BLaER1 treated with 17β-estradiol and CSF1 and Interleukin-3, amounts not matched to agents 10 nM and 100 nM (cell line): ENCODE data around the gene TMEM63B.

Source experiments
- H3K27ac ChIP-seq, 11 experiments: shearing (Covaris generic); formaldehyde crosslinking; 2 replicates each; pipeline ENCODE4 v1.8.1; 2022
- H3K27me3 ChIP-seq, 11 experiments: shearing (Covaris generic); formaldehyde crosslinking; 2 replicates each; pipeline ENCODE4 v1.8.1; 2022
- H3K36me3 ChIP-seq, 11 experiments: shearing (Covaris generic); formaldehyde crosslinking; 2 replicates each; pipeline ENCODE4 v1.8.1; 2022
- H3K4me1 ChIP-seq, 10 experiments: shearing (Covaris generic); formaldehyde crosslinking; 2 replicates each; pipeline ENCODE4 v1.8.1; 2022
- H3K4me2 ChIP-seq, 11 experiments: shearing (Covaris generic); formaldehyde crosslinking; 2 replicates each; pipeline ENCODE4 v1.8.1; 2022
- H3K4me3 ChIP-seq, 10 experiments: shearing (Covaris generic); formaldehyde crosslinking; 2 replicates each; pipeline ENCODE4 v1.8.1; 2022
- H3K9ac ChIP-seq, 11 experiments: shearing (Covaris generic); formaldehyde crosslinking; 2 replicates each; pipeline ENCODE4 v1.8.1; 2022
- H3K9me3 ChIP-seq, 11 experiments: shearing (Covaris generic); formaldehyde crosslinking; replicated peaks in 1 of 11; 2 replicates each; pipeline ENCODE4 v1.8.1; 2022
- H4K20me1 ChIP-seq, 11 experiments: shearing (Covaris generic); formaldehyde crosslinking; 2 replicates each; pipeline ENCODE4 v1.8.1; 2022
- Cebpa-rat ChIP-seq, 11 experiments: shearing (Covaris generic); IDR thresholded peaks; 2 replicates each; pipeline ENCODE4 v1.8.1; 2022

The TMEM63B gene

GRCh38 chr6:44161997-44162338, 34.6 kb downstream of the TMEM63B start:
- peak overlapping the region in 2 of 11 experiments; percentile 2 to 26; a peak in 1 of 22 replicates for H3K27ac ChIP-seq
- H3K9ac ChIP-seq: 0 out of 22 replicates have a peak overlapping the region, but pooled peaks of 1 of the 11 experiments have one; percentile 12

GRCh38 chr6:44162876-44163625, 35.7 kb downstream of the TMEM63B start:
- no peaks in the 10 kb centered on the region for H4K20me1 ChIP-seq
- no peak overlapping the region for H3K4me3 ChIP-seq
- H3K9ac ChIP-seq: no peak overlapping the region
- H3K27ac ChIP-seq: no peak overlapping the region
- TF ChIP-seq Cebpa-rat (IDR thresholded peaks at IDR 0.05): no peak
- no peaks in the 10 kb centered on the region for H3K9me3 ChIP-seq
- H3K27me3 ChIP-seq: no peaks in the 10 kb centered on the region
- H3K36me3 ChIP-seq: no peaks in the 10 kb centered on the region
- H3K4me1 ChIP-seq: peaks cover 15 to 75% (median 66%) of the 10 kb centered on the region in 10 experiments
- peak overlapping the region in 9 of 11 experiments; percentile 25 to 91 (median 76); a peak in 16 of 22 replicates for H3K4me2 ChIP-seq

More at GRCh38 chr6:44161997-44162338, 34.6 kb downstream of the TMEM63B start:
- peaks cover 15 to 71% (median 62%) of the 10 kb centered on the region in 10 experiments for H3K4me1 ChIP-seq
- H3K4me3 ChIP-seq: no peak overlapping the region
- no peaks in the 10 kb centered on the region for H4K20me1 ChIP-seq
- H3K27me3 ChIP-seq: no peaks in the 10 kb centered on the region
- peak overlapping the region in 10 of 11 experiments; percentile 8 to 91 (median 76); a peak in 18 of 22 replicates for H3K4me2 ChIP-seq
- no peaks in the 10 kb centered on the region for H3K9me3 ChIP-seq
- no peaks in the 10 kb centered on the region for H3K36me3 ChIP-seq
- no peak for TF ChIP-seq Cebpa-rat (IDR thresholded peaks at IDR 0.05)

- no peaks in the 10 kb centered on the region for H4K20me1 ChIP-seq
- H3K36me3 ChIP-seq: no peaks in the 10 kb centered on the region
- H3K4me2 ChIP-seq: peak overlapping the region; percentile 57 to 97 (median 85)
- peak overlapping the region in 3 of 10 experiments; percentile 14 to 29 (median 23); a peak in 3 of 20 replicates for H3K4me3 ChIP-seq
- no peaks in the 10 kb centered on the region for H3K9me3 ChIP-seq
- H3K27me3 ChIP-seq: peaks cover 0 to 5% (median 0%) of the 10 kb centered on the region in 11 experiments; a peak in 2 of 22 replicates
- peaks cover 15 to 77% (median 57%) of the 10 kb centered on the region in 10 experiments for H3K4me1 ChIP-seq
- H3K27ac ChIP-seq: peak overlapping the region in 10 of 11 experiments; percentile 29 to 79 (median 66); a peak in 20 of 22 replicates
- no peak for TF ChIP-seq Cebpa-rat (IDR thresholded peaks at IDR 0.05)
- peak overlapping the region; percentile 8 to 74 (median 58); a peak in 18 of 22 replicates for H3K9ac ChIP-seq
Observed at GRCh38 chr6:44166116-44166515, 38.8 kb downstream of the TMEM63B start.

- no peaks in the 10 kb centered on the region for H3K9me3 ChIP-seq
- peak overlapping the region in 4 of 10 experiments; percentile 14 to 29 (median 23); a peak in 5 of 20 replicates for H3K4me3 ChIP-seq
- H3K36me3 ChIP-seq: no peaks in the 10 kb centered on the region
- peaks cover 0 to 7% (median 0%) of the 10 kb centered on the region in 11 experiments; a peak in 2 of 22 replicates for H3K27me3 ChIP-seq
- peak overlapping the region; percentile 8 to 74 (median 58); a peak in 18 of 22 replicates for H3K9ac ChIP-seq
- peak overlapping the region; percentile 57 to 97 (median 85) for H3K4me2 ChIP-seq
- no peaks in the 10 kb centered on the region for H4K20me1 ChIP-seq
- peak overlapping the region in 10 of 11 experiments; percentile 29 to 79 (median 66); a peak in 20 of 22 replicates for H3K27ac ChIP-seq
- TF ChIP-seq Cebpa-rat (IDR thresholded peaks at IDR 0.05): no peak
- peaks cover 15 to 71% (median 51%) of the 10 kb centered on the region in 10 experiments for H3K4me1 ChIP-seq
Observed at GRCh38 chr6:44166591-44167184, 39.3 kb downstream of the TMEM63B start.

- H4K20me1 ChIP-seq: no peaks in the 10 kb centered on the region
- H3K4me2 ChIP-seq: peak overlapping the region in 10 of 11 experiments; percentile 57 to 97 (median 85); a peak in 13 of 22 replicates
- H3K27me3 ChIP-seq: peaks cover 0 to 7% (median 0%) of the 10 kb centered on the region in 11 experiments; a peak in 2 of 22 replicates
- H3K9ac ChIP-seq: no peak overlapping the region
- peaks cover 21 to 66% (median 47%) of the 10 kb centered on the region in 10 experiments for H3K4me1 ChIP-seq
- H3K27ac ChIP-seq: peak overlapping the region in 1 of 11 experiments; percentile 77; a peak in 1 of 22 replicates
- H3K36me3 ChIP-seq: no peaks in the 10 kb centered on the region
- H3K4me3 ChIP-seq: no peak overlapping the region
- TF ChIP-seq Cebpa-rat (IDR thresholded peaks at IDR 0.05): no peak
- H3K9me3 ChIP-seq: no peaks in the 10 kb centered on the region
Observed at GRCh38 chr6:44167567-44167966, 40.2 kb downstream of the TMEM63B start.

- Histone ChIP-seq H3K4me1 (peaks cover 24 to 57% (median 45%) of the 10 kb centered on the region in 10 experiments), H3K4me2 (no peak overlapping the region), H3K36me3 (no peaks in the 10 kb centered on the region), H3K27me3 (peaks cover 0 to 7% (median 0%) of the 10 kb centered on the region in 11 experiments; a peak in 2 of 22 replicates), H3K4me3 (no peak overlapping the region), H4K20me1 (no peaks in the 10 kb centered on the region; a peak in 1 of 22 replicates), H3K9me3 (no peaks in the 10 kb centered on the region), H3K27ac (no peak overlapping the region), H3K9ac (no peak overlapping the region)
- TF ChIP-seq Cebpa-rat (IDR thresholded peaks at IDR 0.05): no peak
Observed at GRCh38 chr6:44169154-44169553, 41.8 kb downstream of the TMEM63B start.

- H4K20me1 ChIP-seq: no peaks in the 10 kb centered on the region; a peak in 1 of 22 replicates
- no peaks in the 10 kb centered on the region for H3K36me3 ChIP-seq
- no peak overlapping the region for H3K4me2 ChIP-seq
- H3K4me1 ChIP-seq: peaks cover 24 to 53% (median 38%) of the 10 kb centered on the region in 10 experiments
- H3K9ac ChIP-seq: no peak overlapping the region; a peak in 1 of 22 replicates
- peaks cover 0 to 7% (median 0%) of the 10 kb centered on the region in 11 experiments; a peak in 2 of 22 replicates for H3K27me3 ChIP-seq
- no peak overlapping the region for H3K27ac ChIP-seq
- no peak for TF ChIP-seq Cebpa-rat (IDR thresholded peaks at IDR 0.05)
- no peaks in the 10 kb centered on the region for H3K9me3 ChIP-seq
- no peak overlapping the region for H3K4me3 ChIP-seq
Observed at GRCh38 chr6:44169886-44170570, 42.7 kb downstream of the TMEM63B start.

GRCh38 chr6:44171899-44172546, 44.7 kb downstream of the TMEM63B start:
- no peak overlapping the region for H3K4me3 ChIP-seq
- no peak overlapping the region for H3K27ac ChIP-seq
- H3K4me1 ChIP-seq: peaks cover 21 to 53% (median 33%) of the 10 kb centered on the region in 10 experiments
- H3K4me2 ChIP-seq: peak overlapping the region in 5 of 11 experiments; percentile 16 to 39 (median 36); a peak in 5 of 22 replicates
- no peaks in the 10 kb centered on the region for H3K9me3 ChIP-seq
- H4K20me1 ChIP-seq: peaks cover 0 to 11% (median 0%) of the 10 kb centered on the region in 11 experiments; a peak in 3 of 22 replicates
- TF ChIP-seq Cebpa-rat (IDR thresholded peaks at IDR 0.05): no peak
- 0 out of 22 replicates have a peak overlapping the region, but pooled peaks of 1 of the 11 experiments have one; percentile 16 for H3K9ac ChIP-seq
- H3K36me3 ChIP-seq: no peaks in the 10 kb centered on the region
- H3K27me3 ChIP-seq: peaks cover 0 to 7% (median 0%) of the 10 kb centered on the region in 11 experiments; a peak in 2 of 22 replicates
